Right lobe of liver (tissue), 6 donors: ENCODE results near the gene PRR15L. TPM values are rescaled to one million over a fixed set of nuclear protein-coding genes. Genes with fewer than 3 reads are reported as not detected.

Experiments
- ATAC-seq, 4 donors: fragments of 200-7000 bp; cut with Tn5 transposase; one replicate each; pipeline ENCODE4 v1.9.1; 2020; ENCODE audit warnings: mild to moderate bottlenecking in 4 of 4, moderate library complexity in 4 of 4
- DNase-seq, 3 donors: peaks; one replicate each; pipeline ENCODE4 v3.0.0-alpha.2; 2020
- H3K27ac ChIP-seq, 3 donors: fragments of 200-600 bp; one replicate each; pipeline ENCODE4 v1.8.0; 2022
- H3K27me3 ChIP-seq, 2 donors: fragments of 200-600 bp; one replicate each; pipeline ENCODE4 v1.8.0; 2022
- H3K36me3 ChIP-seq, 4 donors: fragments of 200-600 bp; sonication (generic) in 1 of 4; one replicate each; pipeline versions ENCODE4 v1.5.1 to v1.8.0; 2017 to 2022; ENCODE audit warnings: control low read depth in 1 of 4
- H3K4me1 ChIP-seq, 4 donors: fragments of 200-600 bp; sonication (generic) in 1 of 4; one replicate each; pipeline versions ENCODE4 v1.5.1 to v1.8.0; 2017 to 2022; ENCODE audit warnings: control low read depth in 1 of 4
- H3K4me3 ChIP-seq, 3 donors: fragments of 200-600 bp; one replicate each; pipeline ENCODE4 v1.8.0; 2022
- H3K9me3 ChIP-seq, 4 donors: fragments of 200-600 bp; sonication (generic) in 1 of 4; one replicate each; pipeline versions ENCODE4 v1.5.1 to v1.8.0; 2017 to 2022; ENCODE audit warnings: control low read depth in 1 of 4
- CTCF ChIP-seq, 4 donors: fragments of 200-600 bp in 3 of 4; fragments of 450-650 bp in 1 of 4; IDR thresholded peaks; one replicate each; pipeline versions ENCODE4 v1.5.1 to v1.8.0; 2016 to 2022; ENCODE audit warnings: antibody characterized with exemption in 4 of 4, mild to moderate bottlenecking in 2 of 4
- POLR2A ChIP-seq: fragments of 450-650 bp; IDR thresholded peaks from one replicate; pipeline ENCODE4 v1.6.1; 2017; ENCODE audit warnings: antibody characterized with exemption, mild to moderate bottlenecking
- WGBS: methylation state at CpG from one replicate; pipeline ENCODE4 v1.1.6; 2018; ENCODE audit warnings: low coverage, low lambda C conversion rate; ENCODE audit not compliant: insufficient coverage; ENCODE audit errors: missing lambda C conversion rate; 5-methylcytosine and 5-hydroxymethylcytosine counted together
- intact Hi-C, 2 donors: fragments of 100-400 bp; cut with DNase I; formaldehyde crosslinking; loops; one replicate each; pipeline versions ENCODE4 v1.11.2 to v1.14.1; 2022
- total RNA-seq, 6 experiments: library from RNA; depleted of rRNA in 2 of 6; stranded (reverse); fragments of >200 nt in 2 of 6; fragmentation: NEBNext Ultra II Directional in 3 of 6; extraction: Animal tissue kit (Norgen Biotek cat#: 25700) in 3 of 6; gene quantifications; one replicate each; pipeline versions ENCODE4 v1.1.0 to v1.2.4, GENCODE V29; 2016 to 2023
- donor health status: DM: no; HTN: yes; CAD: no.
- donor health status: DM: no; HTN: no; CAD: no.
- donor health status: DM: no; HTN: no; CAD: no.
- donor health status: DM: no; HTN: yes; CAD: no.
- donor health status: DM: no; HTN: yes; CAD: no.

PRR15L gene
- total RNA-seq, 6 experiments from 2014 or later, result 0.19 to 1.1 (median 0.47) TPM

GRCh38 chr17:47998044-47998443 lies 40.4 kb upstream of the PRR15L start:
- Histone ChIP-seq H3K4me3 (no peak overlapping the region), H3K4me1 (no peaks in the 10 kb centered on the region), H3K36me3 (no peaks in the 10 kb centered on the region), H3K9me3 (no peaks in the 10 kb centered on the region), H3K27ac (no peak overlapping the region), H3K27me3 (no peaks in the 10 kb centered on the region)
- ATAC-seq (no peak), DNase-seq (no peak)
- WGBS, result 90% methylated on average over 6 of the region's 7 CpGs
- intact Hi-C loops, result no loop called here
- TF ChIP-seq POLR2A (no peak), CTCF (IDR thresholded peaks at IDR 0.05) (no peak)

- DNase-seq (no peak), ATAC-seq (peak in 2 of 4 donors; percentile 37 to 47)
- no peaks in the 10 kb centered on the region for H3K4me1 ChIP-seq
- TF ChIP-seq CTCF (IDR thresholded peaks at IDR 0.05) (no peak), POLR2A (no peak)
- no peak overlapping the region for H3K27ac ChIP-seq
- no peaks in the 10 kb centered on the region for H3K9me3 ChIP-seq
- H3K36me3 ChIP-seq, result no peaks in the 10 kb centered on the region
- no peaks in the 10 kb centered on the region for H3K27me3 ChIP-seq
- no peak overlapping the region for H3K4me3 ChIP-seq
- WGBS, result 81% methylated on average over 6 of the region's 7 CpGs
- intact Hi-C loops, result no loop called here
Observed at GRCh38 chr17:47997586-47997985, 39.9 kb upstream of the PRR15L start.

- H3K4me1 ChIP-seq, result no peaks in the 10 kb centered on the region
- intact Hi-C loops, result no loop called here
- ATAC-seq (no peak), DNase-seq (no peak)
- H3K27me3 ChIP-seq, result no peaks in the 10 kb centered on the region
- H3K36me3 ChIP-seq, result no peaks in the 10 kb centered on the region
- 32% methylated on average over 3 of the region's 9 CpGs for WGBS
- TF ChIP-seq CTCF (IDR thresholded peaks at IDR 0.05) (no peak), POLR2A (no peak)
- no peak overlapping the region for H3K27ac ChIP-seq
- H3K4me3 ChIP-seq, result no peak overlapping the region
- H3K9me3 ChIP-seq, result no peaks in the 10 kb centered on the region
Observed at GRCh38 chr17:47996201-47996600, 38.5 kb upstream of the PRR15L start.

DNA sequence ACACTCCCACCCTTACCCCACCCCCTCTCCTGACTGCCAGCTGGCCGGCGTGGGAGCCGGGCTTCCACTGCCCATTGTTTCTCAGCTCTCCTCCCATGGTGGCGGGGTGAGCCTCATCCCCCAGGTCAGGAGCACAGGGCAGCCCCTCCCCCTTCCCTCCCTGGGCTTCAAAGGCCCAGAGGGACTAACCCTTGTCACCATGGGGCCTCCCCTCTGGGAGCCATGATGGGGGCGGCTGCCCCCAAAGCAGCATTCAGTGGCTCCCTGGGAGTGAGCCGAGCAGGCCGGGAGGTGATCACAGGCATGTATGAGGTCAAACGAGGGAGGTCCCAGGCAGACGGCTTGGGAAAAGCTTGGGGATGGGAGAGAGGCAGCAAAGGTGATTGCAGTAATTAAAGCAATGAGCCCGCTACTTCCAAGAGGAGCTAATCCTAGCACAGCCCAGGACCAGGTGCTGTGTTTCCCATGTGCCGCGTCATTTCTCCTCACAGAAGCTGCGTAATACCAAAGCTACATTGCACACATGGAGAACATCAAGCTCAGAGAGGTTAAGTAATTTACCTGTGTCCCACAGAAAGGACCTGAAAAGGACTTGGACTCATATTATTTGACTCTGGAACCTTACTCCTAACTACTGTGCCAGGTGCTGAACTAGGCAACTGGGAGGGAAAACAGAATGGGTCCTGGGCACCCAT lies 37.7 kb upstream of the PRR15L start:
- intact Hi-C loops, result no loop called here
- DNase-seq (no peak), ATAC-seq (no peak)
- H3K9me3 ChIP-seq, result no peaks in the 10 kb centered on the region
- H3K4me1 ChIP-seq, result no peaks in the 10 kb centered on the region
- H3K27ac ChIP-seq, result no peak overlapping the region
- 74% methylated on average over 9 of the region's 13 CpGs for WGBS
- TF ChIP-seq CTCF (IDR thresholded peaks at IDR 0.05), result no peak
- no peak for TF ChIP-seq POLR2A
- H3K36me3 ChIP-seq, result no peaks in the 10 kb centered on the region
- no peaks in the 10 kb centered on the region for H3K27me3 ChIP-seq
- no peak overlapping the region for H3K4me3 ChIP-seq
